LHCN-M2 (cell line): ENCODE data around the gene SLC12A1. TPM values are rescaled to one million over a fixed set of nuclear protein-coding genes. Genes with fewer than 3 reads are reported as not detected.

Experiments used
- DNase-seq: peaks from one replicate; pipeline ENCODE4 v3.0.0-alpha.2; 2012; ENCODE audit warnings: low read depth
- total RNA-seq: library from RNA; depleted of rRNA; stranded (reverse); fragments of >200 nt; gene quantifications from 2 replicates; pipeline ENCODE4 v1.2.3, GENCODE V29; 2014

The SLC12A1 gene
- total RNA-seq, 1 experiment from 2014 or later: not detected

DNA sequence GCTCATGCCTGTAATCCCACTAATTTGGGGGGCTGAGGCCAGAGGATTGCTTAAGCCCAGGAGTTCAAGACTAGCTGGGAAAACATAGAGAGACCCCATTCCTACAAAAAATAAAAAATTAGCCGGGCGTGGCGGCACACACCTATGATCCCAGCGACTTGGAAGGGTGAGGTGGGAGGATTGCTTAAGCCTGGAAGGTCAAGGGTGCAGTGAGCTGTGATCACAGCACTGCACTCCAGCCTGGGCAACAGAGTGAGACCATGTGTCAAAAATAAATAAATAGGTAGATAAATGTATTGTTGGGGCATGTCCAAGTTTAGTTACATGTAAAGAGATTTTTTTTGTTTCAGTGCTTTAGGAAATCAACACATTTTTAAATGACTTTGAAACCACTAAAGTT lies 36.4 kb downstream of the SLC12A1 start:
- no peak for DNase-seq

DNA sequence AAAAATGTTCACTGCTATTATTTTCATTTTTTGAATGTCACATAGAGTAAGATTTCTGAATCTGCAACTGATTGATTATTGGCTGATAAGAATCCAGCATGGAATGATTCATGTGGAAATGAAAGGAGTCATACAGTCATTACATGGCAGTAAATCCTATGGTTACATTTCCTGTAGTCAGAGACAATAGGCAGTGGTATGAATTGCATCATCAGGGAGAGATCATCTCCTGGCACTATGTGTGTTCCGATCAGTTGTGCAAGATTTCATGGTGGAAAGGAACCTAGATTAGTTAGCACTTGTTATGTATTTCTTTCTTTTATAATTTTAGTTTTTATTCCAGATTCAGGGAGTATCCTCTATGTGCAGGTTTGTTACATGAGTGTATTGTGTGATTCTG lies 38.8 kb downstream of the SLC12A1 start:
- peak; percentile 21 for DNase-seq

DNA sequence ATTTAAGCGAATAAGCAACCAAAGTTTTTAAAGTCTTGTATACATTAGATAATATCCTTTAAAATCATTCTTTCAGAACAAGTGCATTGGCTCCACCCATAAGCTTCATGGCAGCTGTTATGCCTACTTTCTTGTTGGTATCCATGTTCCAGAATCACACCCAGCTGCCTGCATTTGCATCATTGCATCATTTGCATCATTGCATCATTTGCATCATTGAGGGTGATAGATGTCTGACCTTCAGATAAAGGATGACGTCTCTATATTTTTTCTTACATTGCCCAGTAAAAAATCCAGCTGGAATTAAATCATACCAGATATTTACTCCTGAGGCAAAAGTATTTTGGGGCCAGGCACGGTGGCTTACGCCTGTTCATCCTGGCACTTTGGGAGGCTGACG lies 42.3 kb downstream of the SLC12A1 start:
- DNase-seq: no peak

DNA sequence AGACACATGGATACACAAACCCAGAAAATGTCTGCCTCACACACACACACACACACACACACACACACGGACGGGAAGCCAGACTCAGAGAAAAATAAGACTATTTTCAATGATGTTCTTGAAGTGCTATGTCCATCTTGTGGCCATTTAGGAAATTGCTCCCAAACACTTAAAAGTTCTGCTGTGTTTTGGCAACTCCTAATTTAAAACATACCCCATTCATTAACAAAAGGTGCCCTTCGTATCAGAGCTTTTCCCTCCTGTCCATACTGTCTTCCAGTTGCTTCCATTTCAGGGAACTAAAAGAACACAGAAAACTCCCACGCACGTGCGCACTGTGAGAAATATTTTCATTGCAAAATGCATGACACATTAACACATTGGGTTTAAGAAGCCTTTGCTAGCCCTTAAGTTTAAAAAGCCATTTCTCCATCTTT lies 44.6 kb downstream of the SLC12A1 start:
- peak; percentile 73 for DNase-seq

DNA sequence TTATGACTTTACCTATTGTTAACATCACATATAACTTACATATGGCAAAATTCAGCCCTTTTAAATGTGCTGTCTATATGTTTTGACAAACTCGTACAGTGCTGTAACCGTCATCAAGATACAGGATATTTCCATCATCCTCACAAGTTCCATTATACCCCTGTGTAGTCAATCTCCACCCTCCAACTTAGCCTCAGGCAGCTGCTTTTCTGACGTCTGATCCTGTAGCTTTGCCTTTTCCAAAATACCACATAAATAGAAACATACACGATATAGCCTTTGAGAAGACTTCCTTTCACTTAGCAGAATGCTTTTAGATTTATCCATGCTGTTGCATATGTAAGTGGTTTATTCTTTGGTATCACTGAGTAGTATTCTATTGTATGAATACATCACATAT lies 47.1 kb downstream of the SLC12A1 start:
- DNase-seq: no peak

DNA sequence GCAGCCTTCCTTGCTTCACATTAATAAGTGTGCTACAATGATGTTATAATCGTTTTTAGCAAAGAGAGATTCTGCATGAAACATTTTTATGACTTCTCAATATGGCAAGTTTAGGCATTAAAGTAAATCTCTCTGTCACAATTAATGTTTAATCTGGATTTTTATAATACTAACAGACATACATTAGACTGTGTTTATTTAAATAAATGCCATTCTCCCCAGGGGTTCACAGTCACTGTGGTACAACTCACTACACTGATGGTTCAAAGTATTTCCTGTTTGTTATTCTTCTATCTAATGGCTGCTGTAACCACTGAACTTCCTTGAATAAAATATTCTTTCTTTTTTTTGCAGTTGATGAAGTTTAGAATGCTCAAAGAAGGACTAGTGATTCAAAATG lies 59.0 kb downstream of the SLC12A1 start:
- DNase-seq: no peak

DNA sequence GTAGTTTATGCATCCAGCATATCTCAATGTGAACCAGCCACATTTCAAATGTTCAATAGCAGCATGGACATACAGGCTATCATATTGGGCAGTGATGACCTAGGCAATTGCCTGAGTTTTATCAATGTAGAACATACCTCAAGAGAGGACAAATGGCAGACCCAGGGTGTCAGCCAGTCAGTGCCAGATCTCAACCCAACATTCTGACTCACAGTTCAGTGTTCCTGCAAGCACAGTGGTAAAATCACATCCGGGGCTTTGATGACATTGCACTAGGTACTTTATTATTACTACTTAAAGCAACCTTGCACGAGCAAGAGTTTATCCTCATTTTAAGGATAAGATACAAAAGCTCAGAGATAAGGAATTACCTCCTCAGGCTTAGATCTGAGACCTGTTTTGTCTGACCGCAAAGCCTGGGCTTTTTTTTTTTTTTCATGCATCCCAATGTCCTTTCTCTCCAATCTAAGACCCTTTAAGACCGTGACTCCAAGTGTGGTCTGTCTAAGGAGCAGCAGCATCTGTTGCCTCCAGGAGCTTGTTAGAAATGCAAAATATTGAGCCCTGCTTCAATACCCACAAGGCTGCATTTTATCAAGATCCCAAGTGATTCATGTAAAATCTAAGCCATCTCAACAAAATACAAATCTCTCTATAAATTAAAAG lies 60.1 kb downstream of the SLC12A1 start:
- peak; percentile 41 for DNase-seq

DNA sequence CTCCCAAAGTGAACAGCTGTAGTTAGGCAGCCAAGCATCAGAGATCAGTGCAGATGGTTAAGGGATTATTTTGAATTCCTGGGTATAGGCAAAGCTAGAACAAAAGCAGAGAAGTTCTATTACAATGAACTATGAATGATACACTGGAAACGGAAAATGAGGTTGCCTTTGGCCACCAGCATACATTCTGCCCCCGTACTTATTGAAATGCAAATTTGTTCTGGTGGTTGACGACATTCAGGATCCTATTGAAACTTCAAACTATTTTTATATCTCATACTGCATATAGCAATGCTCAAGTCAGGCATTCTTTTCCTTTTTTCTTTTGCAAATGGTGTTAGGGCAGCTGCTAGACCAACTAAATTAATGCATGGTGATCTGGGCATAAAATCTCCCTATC lies 61.7 kb downstream of the SLC12A1 start:
- DNase-seq: no peak

DNA sequence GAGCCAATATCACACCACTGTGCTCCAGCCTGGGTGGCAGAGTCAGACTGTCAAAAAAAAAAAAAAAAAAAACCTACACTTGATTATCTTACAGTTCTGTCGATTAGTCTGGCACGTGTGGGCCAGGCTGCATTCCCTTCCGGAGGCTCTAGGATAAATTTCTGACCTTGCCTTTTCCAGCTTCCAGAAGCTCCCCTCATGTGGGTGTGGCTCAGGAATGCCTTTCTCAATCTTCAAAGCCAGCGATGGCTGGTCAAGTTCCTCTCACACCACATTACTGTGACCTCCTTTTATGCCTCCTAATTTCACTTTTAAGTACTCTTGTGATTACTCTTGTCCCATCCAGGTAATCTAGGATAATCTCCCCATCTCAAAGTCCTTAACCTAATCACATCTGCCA lies 66.9 kb downstream of the SLC12A1 start:
- no peak for DNase-seq

DNA sequence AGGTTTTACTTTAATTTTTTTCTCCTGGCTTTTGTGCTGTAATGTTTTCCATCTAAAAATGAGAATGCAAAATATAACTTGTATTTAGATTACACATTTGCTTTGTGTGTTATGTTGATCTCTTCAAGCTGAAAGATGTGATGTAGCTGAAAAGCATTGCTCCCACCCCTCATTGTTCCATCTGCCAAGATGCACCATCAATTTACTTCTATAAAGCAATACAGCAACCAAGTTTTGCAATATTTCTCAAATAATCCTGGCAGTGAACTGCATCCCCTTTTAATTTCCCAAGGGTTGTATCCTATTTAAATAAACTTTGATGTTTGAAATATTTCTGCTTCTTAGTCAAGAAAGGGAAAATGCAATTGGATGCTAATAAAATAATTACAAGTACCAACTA lies 72.6 kb downstream of the SLC12A1 start:
- DNase-seq: no peak

DNA sequence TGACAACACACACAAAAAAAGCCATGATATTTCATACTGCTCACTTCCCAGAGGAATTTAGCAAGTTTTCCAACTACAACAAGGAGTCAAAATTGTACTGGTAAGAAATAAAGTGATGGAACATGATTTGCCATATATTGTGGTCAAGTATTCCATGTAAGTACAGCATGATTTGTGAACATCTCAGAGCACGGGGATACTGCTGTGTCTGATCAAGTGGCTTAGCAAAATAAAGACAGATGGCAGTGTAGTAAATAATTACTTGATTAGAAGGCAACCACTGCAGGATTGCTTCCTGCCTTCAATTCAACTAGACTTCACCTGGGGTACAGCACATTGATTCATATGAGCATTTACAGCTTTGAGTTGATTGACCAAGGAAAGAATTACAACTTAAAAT lies 73.5 kb downstream of the SLC12A1 start:
- no peak for DNase-seq

DNA sequence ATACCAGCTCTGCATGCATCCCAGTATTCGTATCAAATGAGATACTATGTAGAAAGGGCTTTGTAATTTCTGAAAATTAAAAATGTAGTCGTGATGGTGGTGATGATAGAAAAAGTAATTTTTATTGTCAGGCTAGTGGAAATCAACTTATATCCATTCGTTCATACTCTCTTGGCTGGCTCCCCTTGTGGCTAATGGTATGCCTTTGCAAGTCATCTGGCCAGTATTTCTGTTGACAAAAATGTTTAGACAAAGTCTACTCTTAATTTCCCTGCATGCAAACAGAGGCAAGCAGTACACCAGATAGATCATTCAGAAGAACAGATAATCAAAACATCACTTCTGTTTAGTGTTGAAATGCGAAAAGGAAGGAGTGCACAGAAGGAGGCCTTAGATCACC lies 75.6 kb downstream of the SLC12A1 start:
- DNase-seq: no peak

DNA sequence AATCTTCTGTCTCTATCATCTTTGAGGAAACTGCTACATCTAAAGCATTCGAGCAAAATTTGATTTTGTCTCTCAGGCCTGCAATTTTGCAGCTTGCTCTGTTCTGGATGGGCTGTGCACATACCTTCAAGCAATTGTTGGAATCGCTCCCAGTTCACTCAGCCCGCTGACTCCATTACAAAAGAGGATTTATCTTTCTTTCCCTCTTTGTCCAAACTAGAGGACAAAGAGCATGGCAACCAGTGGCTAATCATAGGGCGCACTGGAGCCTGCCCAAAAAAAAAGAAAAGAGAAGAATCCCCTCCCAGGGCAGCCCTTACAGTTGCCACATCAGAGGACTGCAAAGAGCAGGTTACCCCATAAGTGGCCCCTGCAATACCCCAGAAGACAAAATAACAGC lies 76.1 kb downstream of the SLC12A1 start:
- DNase-seq: no peak

DNA sequence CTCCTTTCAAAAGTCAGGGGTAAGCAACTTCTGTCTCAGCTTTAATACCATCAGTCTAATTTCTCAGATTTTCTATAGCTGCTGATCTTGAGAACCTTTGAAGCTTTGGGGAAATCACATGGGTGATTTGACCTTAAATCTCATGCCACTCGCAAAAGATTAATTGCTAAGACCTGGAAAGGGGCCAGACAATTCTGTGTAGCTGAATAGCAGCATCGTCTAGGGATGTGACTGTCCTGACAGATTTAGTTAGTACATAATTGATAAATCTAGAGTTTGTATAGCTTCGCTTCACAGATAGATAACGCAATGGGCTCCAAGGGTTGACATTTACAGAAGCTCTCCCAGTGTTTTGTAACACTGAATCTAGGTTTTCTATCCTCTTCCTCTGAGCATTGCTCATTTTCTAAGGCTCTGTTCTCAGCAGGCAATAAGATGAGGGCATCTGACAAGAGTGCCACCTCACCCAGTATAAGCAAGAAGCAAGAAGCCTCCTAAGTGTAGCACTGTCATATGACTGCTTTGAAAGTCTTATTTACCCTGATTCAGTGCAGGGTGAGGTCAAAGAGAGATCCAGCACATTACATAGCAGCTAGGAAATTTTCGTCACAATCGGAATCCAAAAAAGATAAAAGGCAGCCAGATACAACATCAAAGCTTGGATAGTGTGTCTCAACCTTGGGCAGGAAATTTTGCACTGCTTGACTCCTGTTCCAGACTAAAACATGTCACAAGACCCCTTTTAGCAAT lies 77.5 kb downstream of the SLC12A1 start:
- no peak for DNase-seq

DNA sequence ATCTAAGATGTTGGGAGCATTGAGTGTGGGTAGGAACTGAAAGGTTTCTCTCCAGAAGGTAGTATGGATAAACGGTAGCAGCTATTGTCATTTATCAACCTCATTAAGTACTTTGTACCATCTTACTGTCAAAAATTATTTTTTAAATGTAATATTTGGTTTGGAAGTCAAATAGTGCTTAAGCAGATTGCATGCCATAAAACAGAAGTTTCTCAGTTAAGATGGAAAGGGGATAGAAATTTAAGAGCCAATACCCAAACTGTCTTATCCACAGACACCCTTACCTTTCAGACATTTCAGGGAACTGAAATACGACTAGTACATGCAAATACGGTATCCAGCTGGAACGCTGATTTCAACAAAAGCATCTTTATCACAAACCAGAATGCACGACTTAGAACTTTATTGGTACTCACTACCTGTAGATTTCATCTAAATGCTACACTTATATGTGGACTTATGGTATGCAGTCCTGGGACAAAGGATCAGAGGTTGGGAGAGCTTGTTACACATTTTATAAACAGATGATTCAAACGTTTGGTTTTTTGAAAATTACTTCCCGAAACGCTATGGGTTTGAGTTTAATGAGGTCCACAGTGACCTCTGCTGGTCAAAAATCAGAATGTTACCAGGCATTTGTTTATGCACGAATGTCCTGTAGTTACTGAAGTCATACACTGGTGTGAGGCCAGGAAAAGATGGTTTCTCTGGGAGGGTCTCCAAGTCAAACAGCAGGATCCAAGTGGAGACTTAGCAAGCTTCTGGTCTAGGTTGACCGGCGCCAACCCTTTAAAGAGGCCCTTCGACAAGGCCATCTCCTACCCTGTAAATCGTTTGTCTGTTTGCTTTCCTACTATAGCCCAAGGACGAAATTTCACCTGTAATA lies 79.5 kb downstream of the SLC12A1 start:
- peak; percentile 80 for DNase-seq

DNA sequence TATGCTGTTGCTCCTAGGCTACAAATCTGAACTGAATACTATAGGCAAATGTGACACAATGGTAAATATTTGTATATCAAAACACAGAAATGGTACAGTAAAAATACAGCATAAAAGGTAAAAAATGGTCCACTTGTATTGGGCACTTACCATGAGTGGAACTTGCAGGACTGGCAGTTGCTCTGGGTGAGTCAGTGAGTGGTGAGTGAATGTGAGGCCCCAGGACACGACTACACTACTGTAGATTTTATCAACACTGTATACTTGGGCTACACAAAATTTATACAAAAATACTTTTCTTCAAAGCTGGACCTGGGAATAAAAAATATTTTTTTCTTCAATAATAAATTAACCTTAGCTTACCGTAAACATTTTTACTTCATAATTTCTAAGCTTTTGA lies 83.5 kb downstream of the SLC12A1 start:
- DNase-seq: peak; percentile 3

DNA sequence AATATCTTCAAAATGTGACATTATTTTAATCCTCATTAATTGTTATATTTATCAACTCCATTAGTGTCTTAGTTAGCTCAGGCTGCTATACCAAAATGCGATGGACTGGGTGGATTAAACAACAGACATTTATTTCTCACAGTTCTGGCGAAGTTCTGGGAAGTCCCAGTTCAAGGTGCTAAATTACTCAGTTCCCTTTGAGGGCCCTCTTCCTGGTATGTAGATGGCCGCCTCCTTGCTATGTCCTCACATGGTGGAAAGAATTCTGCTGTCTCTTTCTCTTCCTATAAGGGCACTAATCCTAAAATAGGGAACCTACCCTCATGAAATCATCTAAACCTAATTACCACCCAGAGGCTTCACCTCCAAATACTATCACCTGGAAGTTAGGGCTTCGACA lies 86.4 kb downstream of the SLC12A1 start:
- DNase-seq: no peak

DNA sequence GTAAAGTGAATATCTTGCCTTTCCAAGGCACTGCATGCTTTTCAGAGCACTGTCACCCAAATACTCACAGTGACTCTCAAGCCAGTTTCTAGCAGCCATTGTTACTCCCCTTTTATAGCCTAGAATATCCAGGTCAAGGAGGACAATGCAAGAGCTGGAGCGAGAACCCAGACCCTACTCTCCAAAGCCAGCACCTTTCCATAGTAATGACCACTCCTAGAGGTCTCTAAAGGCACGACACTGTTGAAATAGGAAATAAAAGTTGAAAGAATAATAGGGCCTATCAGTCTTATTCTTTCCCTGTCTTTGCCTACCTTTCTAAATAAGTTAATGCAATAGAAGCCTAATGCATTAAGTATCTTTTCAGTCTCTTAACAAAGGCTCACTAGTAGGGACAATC lies 91.6 kb downstream of the SLC12A1 start:
- DNase-seq: no peak

DNA sequence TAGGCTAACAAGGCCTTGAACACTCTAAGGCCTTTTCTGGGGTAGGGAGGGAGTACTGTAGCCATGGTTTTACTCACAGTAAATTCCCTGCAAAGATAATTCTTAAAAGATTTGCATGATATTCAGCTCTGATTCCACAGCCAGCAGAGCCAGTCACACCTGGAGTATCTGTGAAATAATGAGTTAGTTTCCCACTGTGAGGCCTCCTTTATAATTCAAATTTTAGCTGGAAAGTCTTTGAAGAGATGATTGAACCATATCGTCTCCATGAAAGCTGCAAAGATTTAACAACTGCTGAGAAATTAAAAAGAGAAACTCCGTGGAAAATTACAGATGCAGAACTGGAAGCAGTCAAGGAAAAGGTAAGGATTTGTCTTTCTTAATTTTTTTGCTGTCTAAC lies 92.8 kb downstream of the SLC12A1 start:
- no peak for DNase-seq

DNA sequence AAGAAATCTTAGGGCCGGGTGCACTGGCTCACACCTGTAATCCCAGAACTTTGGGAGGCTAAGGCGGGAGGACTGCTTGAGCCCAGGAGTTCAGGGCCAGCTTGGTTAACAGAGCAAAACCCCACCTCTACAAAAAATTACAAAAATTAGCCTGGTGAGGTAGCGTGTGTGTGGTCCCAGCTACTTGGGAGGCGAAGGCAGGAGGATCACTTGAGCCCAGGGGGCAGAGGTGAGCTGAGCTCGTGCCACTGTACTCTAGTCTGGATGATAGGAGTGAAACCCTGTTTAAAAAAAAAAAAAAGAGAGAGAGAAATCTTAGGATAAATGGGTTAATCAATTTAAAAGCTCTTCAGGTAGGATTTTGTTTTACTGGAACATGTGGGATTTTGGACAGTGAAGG lies 93.9 kb downstream of the SLC12A1 start:
- no peak for DNase-seq

DNA sequence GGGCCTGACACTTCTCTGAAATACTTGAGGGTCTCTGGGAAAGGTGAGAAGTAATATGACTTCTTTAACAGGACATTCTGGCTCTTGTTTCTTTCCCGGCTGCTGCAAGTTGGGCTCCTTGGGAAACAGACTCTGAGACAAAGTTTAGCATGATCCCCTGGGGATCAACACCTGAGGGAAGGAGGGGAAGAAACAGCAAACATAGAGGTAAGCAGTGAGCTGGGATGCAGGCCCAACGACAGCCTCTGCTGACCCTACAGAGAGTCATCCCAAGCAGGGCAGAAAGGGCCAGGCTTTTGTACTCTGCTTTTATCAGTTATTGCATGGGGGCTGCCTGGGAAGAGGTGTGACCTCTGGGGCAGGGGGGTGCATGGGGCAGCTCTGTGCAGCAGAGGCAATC lies 98.3 kb downstream of the SLC12A1 start:
- DNase-seq: no peak

DNA sequence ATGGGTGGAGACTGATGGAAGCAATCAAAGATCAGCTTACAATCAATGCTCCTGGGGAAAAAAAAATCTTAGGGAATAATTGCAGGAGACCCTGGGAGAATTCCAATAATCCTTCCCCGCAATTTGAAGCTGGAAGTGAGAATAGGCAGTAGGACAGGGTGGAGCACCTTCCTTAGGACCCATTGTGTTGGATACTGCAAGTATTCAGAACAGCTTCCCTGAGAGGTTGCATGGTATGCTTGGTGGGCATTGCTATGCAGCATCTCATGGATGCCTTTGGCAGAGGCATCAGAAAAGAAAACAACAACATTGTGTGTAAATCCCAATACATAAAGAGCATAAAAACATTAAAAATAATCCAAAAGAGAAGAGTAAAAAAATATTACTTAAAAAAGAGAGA lies 100.5 kb downstream of the SLC12A1 start:
- no peak for DNase-seq
